Measurements from ENCODE around the gene MATN1. TPM values are rescaled to one million over a fixed set of nuclear protein-coding genes. Genes with fewer than 3 reads are reported as not detected.

Gene MATN1
- total RNA-seq, 2 experiments from 2014 or later, result 0.28 to 0.42 TPM

GRCh38 chr1:30748699-30749401 lies 25.5 kb upstream of the MATN1 start:
- intact Hi-C loops (cut with micrococcal nuclease; ENCODE audit: unreplicated experiment), result no loop called here
- peak overlapping the region; percentile 91 for H3K4me2 ChIP-seq (ENCODE audit: low read length)

GRCh38 chr1:30748098-30748698 lies 24.8 kb upstream of the MATN1 start:
- H2AFZ ChIP-seq (ENCODE audit: low read length), result no peak overlapping the region
- H3K4me1 ChIP-seq (ENCODE audit: insufficient read depth, low read length, poor library complexity, severe bottlenecking), result peaks cover 100% of the 10 kb centered on the region
- H3K4me2 ChIP-seq (ENCODE audit: low read length), result peak overlapping the region; percentile 91
- H3K4me3 ChIP-seq (ENCODE audit: low read depth, low read length, poor library complexity, severe bottlenecking), result no peak overlapping the region
- ChIA-PET CTCF (ENCODE audit: unreplicated experiment) (interaction anchor here (0.7 kb wide), 1 partner anchor 14 kb away, joined by 3 read pairs; no protein-coding TSS in a partner anchor), POLR2A (interaction anchor here (0.6 to 2.5 kb wide), 8 partner anchors 10 to 1607 kb away, joined by 3 to 12 read pairs (median 3); partner anchors contain the start of gene LAPTM5)
- peaks cover 4% of the 10 kb centered on the region; the same call in 1 of the 2 replicates for H3K79me2 ChIP-seq (ENCODE audit: insufficient read depth, low read depth, low read length)
- no peaks in the 10 kb centered on the region for H3K9me2 ChIP-seq (ENCODE audit: insufficient read depth, low read length)
- no peaks in the 10 kb centered on the region for H3K36me3 ChIP-seq (ENCODE audit: insufficient read depth, low read length)
- no peaks in the 10 kb centered on the region for H3K9me3 ChIP-seq (ENCODE audit: low read length)
- BruUV-seq (replicated peaks), result no TSS peak
- H3K27ac ChIP-seq (ENCODE audit: low read depth, low read length, poor library complexity, severe bottlenecking), result no peak overlapping the region
- no peak for DNase-seq (ENCODE audit: low spot score)
- H4K20me1 ChIP-seq (ENCODE audit: insufficient read depth, low read length), result peaks cover 2% of the 10 kb centered on the region; the same call in 1 of the 2 replicates
- TF ChIP-seq EZH2phosphoT487 (IDR thresholded peaks at IDR 0.05; ENCODE audit: borderline replicate concordance, low read depth, low read length) (no peak), CTCF (conservative IDR thresholded peaks at IDR 0.05; ENCODE audit: low read length) (no peak)
- intact Hi-C loops (cut with micrococcal nuclease; ENCODE audit: unreplicated experiment), result no loop called here

More at GRCh38 chr1:30748699-30749401, 25.5 kb upstream of the MATN1 start:
- H3K4me3 ChIP-seq (ENCODE audit: low read depth, low read length, poor library complexity, severe bottlenecking), result no peak overlapping the region
- H4K20me1 ChIP-seq (ENCODE audit: insufficient read depth, low read length), result no peaks in the 10 kb centered on the region
- no peak overlapping the region for H2AFZ ChIP-seq (ENCODE audit: low read length)
- H3K79me2 ChIP-seq (ENCODE audit: insufficient read depth, low read depth, low read length), result peaks cover 4% of the 10 kb centered on the region; the same call in 1 of the 2 replicates
- no peaks in the 10 kb centered on the region for H3K9me2 ChIP-seq (ENCODE audit: insufficient read depth, low read length)
- no peaks in the 10 kb centered on the region for H3K36me3 ChIP-seq (ENCODE audit: insufficient read depth, low read length)
- no peak for TF ChIP-seq CTCF (conservative IDR thresholded peaks at IDR 0.05; ENCODE audit: low read length)
- TF ChIP-seq EZH2phosphoT487 (IDR thresholded peaks at IDR 0.05; ENCODE audit: borderline replicate concordance, low read depth, low read length), result no peak
- no peak for DNase-seq (ENCODE audit: low spot score)
- H3K4me1 ChIP-seq (ENCODE audit: insufficient read depth, low read length, poor library complexity, severe bottlenecking), result peaks cover 100% of the 10 kb centered on the region
- CTCF ChIA-PET (ENCODE audit: unreplicated experiment), result no interaction called here
- no TSS peak for BruUV-seq (replicated peaks)
- peak overlapping the region; percentile 99 for H3K27ac ChIP-seq (ENCODE audit: low read depth, low read length, poor library complexity, severe bottlenecking)
- POLR2A ChIA-PET, result interaction anchor here (0.6 to 3.6 kb wide), 9 partner anchors 9 to 1608 kb away, joined by 3 to 15 read pairs (median 3); partner anchors contain the start of gene LAPTM5
- H3K9me3 ChIP-seq (ENCODE audit: low read length), result no peaks in the 10 kb centered on the region

Data from OCI-LY7 (cell line).